ENCODE data around the gene ZDHHC8. TPM values are rescaled to one million over a fixed set of nuclear protein-coding genes. Genes with fewer than 3 reads are reported as not detected.

ZDHHC8 gene
- total RNA-seq, 2 donors from 2014 or later: 14.1 to 36.6 TPM

DNA sequence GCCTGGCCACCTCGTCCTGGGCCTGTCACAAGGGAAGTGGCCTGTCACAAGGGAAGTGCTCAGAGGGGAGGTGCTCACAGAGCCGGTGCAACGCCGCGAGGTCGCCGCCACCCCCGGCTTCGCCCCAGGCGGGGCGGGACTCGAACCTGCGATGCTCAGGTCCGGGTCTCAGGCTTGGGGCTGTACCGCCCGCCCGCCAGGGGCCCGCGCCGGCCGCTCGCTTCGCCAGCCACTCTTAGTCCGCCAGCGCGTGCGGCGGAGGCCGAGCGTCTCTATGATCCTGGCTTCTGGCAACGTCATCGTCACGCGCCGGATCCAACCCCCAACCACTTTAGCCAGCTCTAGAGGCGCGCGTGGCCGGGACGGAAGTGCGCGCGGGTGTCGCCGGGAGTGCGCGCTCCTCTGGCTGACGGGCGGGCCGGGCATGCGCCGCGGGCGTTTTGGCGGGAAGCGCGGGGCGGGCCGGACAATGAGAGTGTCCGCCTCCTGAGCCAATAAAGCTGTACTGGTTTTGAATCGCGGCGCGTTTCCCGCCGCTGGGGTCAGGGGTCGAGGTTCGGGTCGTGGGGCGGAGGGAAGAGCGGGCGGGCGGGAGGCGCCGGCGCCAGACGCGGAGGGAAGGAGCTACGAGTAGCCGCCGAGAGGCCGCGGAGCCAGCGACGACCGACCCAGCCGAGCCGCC lies 14.5 kb upstream of the ZDHHC8 start, which contains the start of gene TRMT2A:
Gene TRMT2A (minus strand): TSS at position 276 of the 682 bp plus-strand sequence. CDS start 320 bp downstream, outside the sequence.
- peak; percentile 95 for TF ChIP-seq POLR2AphosphoS5 (IDR thresholded peaks at IDR 0.05)
- TF ChIP-seq POLR2A (IDR thresholded peaks at IDR 0.05): peak; percentile 37
- TF ChIP-seq, protein P1, sequence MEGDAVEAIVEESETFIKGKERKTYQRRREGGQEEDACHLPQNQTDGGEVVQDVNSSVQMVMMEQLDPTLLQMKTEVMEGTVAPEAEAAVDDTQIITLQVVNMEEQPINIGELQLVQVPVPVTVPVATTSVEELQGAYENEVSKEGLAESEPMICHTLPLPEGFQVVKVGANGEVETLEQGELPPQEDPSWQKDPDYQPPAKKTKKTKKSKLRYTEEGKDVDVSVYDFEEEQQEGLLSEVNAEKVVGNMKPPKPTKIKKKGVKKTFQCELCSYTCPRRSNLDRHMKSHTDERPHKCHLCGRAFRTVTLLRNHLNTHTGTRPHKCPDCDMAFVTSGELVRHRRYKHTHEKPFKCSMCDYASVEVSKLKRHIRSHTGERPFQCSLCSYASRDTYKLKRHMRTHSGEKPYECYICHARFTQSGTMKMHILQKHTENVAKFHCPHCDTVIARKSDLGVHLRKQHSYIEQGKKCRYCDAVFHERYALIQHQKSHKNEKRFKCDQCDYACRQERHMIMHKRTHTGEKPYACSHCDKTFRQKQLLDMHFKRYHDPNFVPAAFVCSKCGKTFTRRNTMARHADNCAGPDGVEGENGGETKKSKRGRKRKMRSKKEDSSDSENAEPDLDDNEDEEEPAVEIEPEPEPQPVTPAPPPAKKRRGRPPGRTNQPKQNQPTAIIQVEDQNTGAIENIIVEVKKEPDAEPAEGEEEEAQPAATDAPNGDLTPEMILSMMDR (IDR thresholded peaks at IDR 0.05): peak in 2 of 4 experiments; percentile 34 to 38
- no peaks in the 10 kb centered on the region for H3K27me3 ChIP-seq (replicated peaks; ENCODE audit: insufficient read depth)
- peak within 1 kb of the TSS; percentile 63 to 83 for H3K27ac ChIP-seq
- H3K36me3 ChIP-seq: peaks cover 0 to 21% of the 10 kb centered on the region in 2 donors
- no peaks in the 10 kb centered on the region for H3K9me3 ChIP-seq
- intact Hi-C loops (cut with DNase I): loop anchor here (2.0 kb wide), 1 partner anchor 36 kb away; the partner anchor contains the start of gene DGCR8
- peak; percentile 97 for DNase-seq (ENCODE audit: low spot score)
- under 1% methylated on average over 68 of the region's 88 CpGs for WGBS
- peaks cover 3% of the 10 kb centered on the region for H3K4me1 ChIP-seq (replicated peaks)
- peak within 1 kb of the TSS; percentile 80 to 88 for H3K4me3 ChIP-seq

DNA sequence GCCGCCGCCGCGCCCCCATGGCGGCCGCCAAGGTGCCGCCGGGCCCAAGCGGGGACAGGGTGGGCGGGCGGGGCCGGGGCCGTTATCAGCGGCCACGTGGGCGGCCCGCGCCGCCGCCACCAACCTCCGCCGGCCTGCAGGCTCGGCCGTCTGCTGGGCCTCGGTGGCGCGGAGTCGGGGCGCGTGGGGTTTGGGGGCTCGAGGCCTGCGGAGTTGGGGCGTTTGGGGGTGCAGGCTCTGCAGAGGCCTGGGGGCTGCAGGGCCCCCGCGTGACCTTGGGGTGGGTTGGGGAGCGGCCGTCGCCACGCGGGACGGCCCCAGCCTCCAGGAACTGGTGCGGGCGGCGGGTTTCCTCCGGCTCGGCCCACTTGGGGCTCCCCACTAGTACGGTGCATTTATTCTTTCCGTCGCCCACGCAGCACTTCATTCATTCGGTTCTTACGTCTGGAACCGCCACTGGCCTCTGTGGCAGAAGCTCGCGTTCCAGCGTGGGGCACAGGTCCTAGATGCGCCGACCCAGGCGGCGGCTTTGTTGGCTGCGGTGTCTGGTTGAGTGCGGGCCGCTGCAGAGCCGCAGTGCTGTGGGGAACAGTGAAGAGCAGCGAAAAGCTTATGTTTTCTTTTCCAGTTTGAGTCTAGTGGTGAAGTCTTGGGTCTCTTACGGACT lies 13.8 kb upstream of the ZDHHC8 start:
- TF ChIP-seq POLR2A (IDR thresholded peaks at IDR 0.05): no peak
- no peak for TF ChIP-seq POLR2AphosphoS5 (IDR thresholded peaks at IDR 0.05)
- TF ChIP-seq, protein P1 (IDR thresholded peaks at IDR 0.05): no peak
- H3K9me3 ChIP-seq: no peaks in the 10 kb centered on the region
- no peak for DNase-seq (ENCODE audit: low spot score)
- 0% methylated on average over 26 of the region's 66 CpGs for WGBS
- peaks cover 3% of the 10 kb centered on the region for H3K4me1 ChIP-seq (replicated peaks)
- H3K4me3 ChIP-seq: peak overlapping the region; percentile 80 to 88
- peak overlapping the region; percentile 43 to 63 for H3K27ac ChIP-seq
- H3K27me3 ChIP-seq (replicated peaks; ENCODE audit: insufficient read depth): no peaks in the 10 kb centered on the region
- intact Hi-C loops (cut with DNase I): loop anchor here (2.0 kb wide), 1 partner anchor 37 kb away; the partner anchor contains the start of gene DGCR8
- peaks cover 0 to 21% of the 10 kb centered on the region in 2 donors for H3K36me3 ChIP-seq

DNA sequence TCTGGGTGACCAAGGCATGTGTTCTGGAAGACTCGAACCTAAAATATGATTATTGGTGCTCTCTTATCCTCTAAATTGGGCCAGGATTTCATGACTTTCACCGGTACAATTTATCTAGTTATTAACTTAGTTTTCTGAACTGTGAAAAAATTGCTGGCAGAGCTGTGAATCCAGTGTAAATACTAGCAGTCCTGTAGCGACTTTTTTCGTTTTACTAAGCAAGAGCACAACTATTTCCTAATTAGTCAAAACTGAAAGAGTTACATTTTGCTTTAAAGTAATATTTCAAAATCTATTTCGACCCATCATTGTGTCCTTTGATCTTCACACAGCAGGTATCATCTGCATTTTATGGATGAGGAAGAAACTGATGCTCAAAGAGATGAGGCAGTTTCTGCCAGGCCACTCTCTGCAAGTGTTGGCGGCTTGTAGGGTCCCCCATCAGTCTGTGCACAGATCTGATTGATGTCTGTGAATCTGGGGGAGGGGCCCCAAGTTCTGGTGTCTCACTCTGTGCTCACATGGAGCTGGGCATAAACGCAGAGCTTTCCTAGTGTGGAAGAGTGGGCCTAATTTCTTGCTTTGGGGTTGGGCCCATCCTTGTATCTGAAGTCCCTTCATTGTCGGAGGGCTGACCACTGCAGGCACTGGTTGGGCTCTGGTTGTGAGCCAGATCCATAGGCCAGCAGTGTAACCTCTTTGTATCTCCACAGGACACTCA lies 13.1 kb upstream of the ZDHHC8 start:
- no peaks in the 10 kb centered on the region for H3K9me3 ChIP-seq
- DNase-seq (ENCODE audit: low spot score): no peak
- WGBS: 20% methylated on average over 8 of the region's 8 CpGs

DNA sequence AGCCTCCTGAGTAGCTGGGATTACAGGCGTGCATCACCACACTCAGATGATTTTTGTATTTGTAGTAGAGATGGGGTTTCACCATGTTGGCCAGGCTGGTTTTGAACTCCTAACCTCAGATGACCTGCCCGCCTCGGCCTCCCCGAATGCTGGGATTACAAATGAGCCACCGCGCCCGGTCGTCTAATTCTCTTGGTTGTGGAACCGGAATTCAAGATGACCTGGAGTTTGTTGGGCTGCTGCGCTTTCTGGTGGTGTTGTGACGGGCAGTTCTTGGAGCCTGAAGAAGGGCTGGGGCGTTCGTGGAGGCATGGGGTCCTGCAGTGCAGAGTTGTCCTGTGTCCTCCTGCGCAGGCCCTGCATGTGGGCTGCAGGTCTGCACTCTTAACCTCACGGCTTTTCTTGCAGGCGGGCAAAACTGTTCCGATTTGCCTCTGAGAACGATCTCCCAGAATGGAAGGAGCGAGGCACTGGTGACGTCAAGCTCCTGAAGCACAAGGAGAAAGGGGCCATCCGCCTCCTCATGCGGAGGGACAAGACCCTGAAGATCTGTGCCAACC lies 9.7 kb upstream of the ZDHHC8 start:
- TF ChIP-seq POLR2AphosphoS5 (IDR thresholded peaks at IDR 0.05) (no peak), POLR2A (IDR thresholded peaks at IDR 0.05) (no peak)
- TF ChIP-seq, protein P1 (IDR thresholded peaks at IDR 0.05): no peak
- Histone ChIP-seq H3K9me3 (no peaks in the 10 kb centered on the region), H3K4me1 (replicated peaks) (no peaks in the 10 kb centered on the region), H3K36me3 (peaks cover 3 to 6% of the 10 kb centered on the region in 2 donors), H3K4me3 (no peak overlapping the region), H3K27ac (no peak overlapping the region), H3K27me3 (replicated peaks; ENCODE audit: insufficient read depth) (no peaks in the 10 kb centered on the region)
- 93% methylated on average over 22 of the region's 22 CpGs for WGBS
- intact Hi-C loops (cut with DNase I): no loop called here
- no peak for DNase-seq (ENCODE audit: low spot score)

More for the DNA sequence above, 13.1 kb upstream of the ZDHHC8 start:
- intact Hi-C loops (cut with DNase I): no loop called here
- TF ChIP-seq, protein P1 (IDR thresholded peaks at IDR 0.05): no peak
- no peak for TF ChIP-seq POLR2AphosphoS5 (IDR thresholded peaks at IDR 0.05)
- TF ChIP-seq POLR2A (IDR thresholded peaks at IDR 0.05): no peak
- Histone ChIP-seq H3K27me3 (replicated peaks; ENCODE audit: insufficient read depth) (no peaks in the 10 kb centered on the region), H3K27ac (no peak overlapping the region), H3K4me1 (replicated peaks) (peaks cover 3% of the 10 kb centered on the region), H3K36me3 (peaks cover 0 to 21% of the 10 kb centered on the region in 2 donors), H3K4me3 (peak overlapping the region; percentile 80 to 88)
